HCT116 (cell line): ENCODE results near the gene VRK3. TPM values are rescaled to one million over a fixed set of nuclear protein-coding genes. Genes with fewer than 3 reads are reported as not detected.

Experiments
- ATAC-seq: fragments of 200-7000 bp; cut with Tn5 transposase; 2 replicates; pipeline ENCODE4 v1.9.1; 2020; ENCODE audit warnings: mild to moderate bottlenecking, moderate library complexity
- BruUV-seq: library from RNA; stranded (reverse); fragments of 400-500 nt; replicated peaks from 2 replicates; lab custom pipeline; 2021; lab: Mats Ljungman, UMichigan
- CTCF ChIA-PET: fragments of 300-600 bp; sonication (Branson Sonifier 250); formaldehyde crosslinking; loops from one replicate; lab custom pipeline; 2021; ENCODE audit warnings: antibody characterized with exemption; lab: Charles Lee
- POLR2A ChIA-PET: fragments of 300-600, 350-600 bp; sonication (Branson Sonifier 250); formaldehyde crosslinking; loops from one replicate; lab custom pipeline; 2021; ENCODE audit warnings: antibody characterized with exemption; lab: Charles Lee
- RAD21 ChIA-PET, 2 experiments: fragments of 300-600 bp; sonication (Branson Sonifier 250); formaldehyde crosslinking; loops; one replicate each; lab custom pipeline; 2023; ENCODE audit warnings: low total read pairs in 2 of 2; ENCODE audit not compliant: uncharacterized antibody in 2 of 2, unreplicated experiment in 2 of 2, low non-redundant PET in 1 of 2; lab: Charles Lee
- DNase-seq: peaks from one replicate; pipeline ENCODE4 v3.0.0-alpha.2; 2010; ENCODE audit warnings: low read depth, low spot score
- H2AFZ ChIP-seq: fragments of 200-600 bp; shearing (Covaris generic), sonication (generic); 2 replicates; pipeline ENCODE4 v1.6.1; 2017; ENCODE audit warnings: low read depth, mixed run types, mixed read lengths, antibody characterized with exemption, low read length; ENCODE audit not compliant: poor library complexity, severe bottlenecking
- H3K27ac ChIP-seq: 2 replicates; pipeline ENCODE4 v1.5.1; 2012; ENCODE audit warnings: low read depth, low read length
- H3K27me3 ChIP-seq: fragments of 200-600 bp; sonication (generic); 2 replicates; pipeline ENCODE4 v1.6.1; 2016; ENCODE audit warnings: mixed run types, low read length, mixed read lengths; ENCODE audit not compliant: insufficient read depth
- H3K36me3 ChIP-seq, 2 experiments: fragments of 200-500 bp in 1 of 2; fragments of 200-600 bp in 1 of 2; sonication (Bioruptor generic) in 1 of 2; sonication (generic) in 1 of 2; 2 replicates each; pipeline versions ENCODE4 v1.5.1 to v1.6.1; 2014 to 2016; ENCODE audit warnings: low read length in 2 of 2, inconsistent platforms in 1 of 2, mixed read lengths in 1 of 2, mixed run types in 1 of 2; ENCODE audit not compliant: insufficient read depth in 2 of 2, control insufficient read depth in 1 of 2
- H3K4me1 ChIP-seq, 2 experiments: fragments of 200-600 bp in 1 of 2; sonication (generic) in 1 of 2; 2 replicates each; pipeline versions ENCODE4 v1.5.1 to v1.6.1; 2012 to 2017; ENCODE audit warnings: low read length in 2 of 2, inconsistent platforms in 1 of 2, mild to moderate bottlenecking in 1 of 2, mixed read lengths in 1 of 2, mixed run types in 1 of 2, moderate library complexity in 1 of 2; ENCODE audit not compliant: insufficient read depth in 2 of 2, control insufficient read depth in 1 of 2
- H3K4me2 ChIP-seq: fragments of 200-600 bp; sonication (generic); 2 replicates; pipeline ENCODE4 v1.6.1; 2017; ENCODE audit warnings: mixed run types, low read length, mixed read lengths
- H3K4me3 ChIP-seq, 2 experiments: fragments of 200-600 bp in 1 of 2; sonication (generic) in 1 of 2; replicated peaks in 1 of 2; 2 replicates each; pipeline ENCODE4 v1.5.1; 2011 to 2016; ENCODE audit warnings: low read length in 2 of 2, control low read depth in 1 of 2, low read depth in 1 of 2, mild to moderate bottlenecking in 1 of 2, mixed read lengths in 1 of 2, mixed run types in 1 of 2
- H3K79me2 ChIP-seq: fragments of 200-600 bp; sonication (generic); 2 replicates; pipeline ENCODE4 v1.6.1; 2017; ENCODE audit warnings: mild to moderate bottlenecking, mixed run types, low read length, moderate library complexity, mixed read lengths; ENCODE audit not compliant: insufficient read depth
- H3K9ac ChIP-seq: fragments of 200-600 bp; sonication (generic); 2 replicates; pipeline ENCODE4 v1.6.1; 2016; ENCODE audit warnings: low read length, mixed read lengths
- H3K9me2 ChIP-seq: fragments of 200-600 bp; sonication (generic), shearing (Covaris generic); 2 replicates; pipeline ENCODE4 v1.6.1; 2017; ENCODE audit warnings: mixed run types, mild to moderate bottlenecking, moderate library complexity; ENCODE audit not compliant: insufficient read depth
- H3K9me3 ChIP-seq, 2 experiments: fragments of 200-500 bp in 1 of 2; fragments of 200-600 bp in 1 of 2; sonication (Bioruptor generic) in 1 of 2; sonication (generic) in 1 of 2; 2 replicates each; pipeline ENCODE4 v1.6.1; 2014 to 2017; ENCODE audit warnings: low read length in 2 of 2, mixed read lengths in 2 of 2, inconsistent platforms in 1 of 2, low read depth in 1 of 2, mild to moderate bottlenecking in 1 of 2, mixed run types in 1 of 2, moderate library complexity in 1 of 2; ENCODE audit not compliant: control insufficient read depth in 1 of 2, insufficient read depth in 1 of 2
- H4K20me1 ChIP-seq: fragments of 200-600 bp; sonication (generic), shearing (Covaris generic); 2 replicates; pipeline ENCODE4 v1.6.1; 2017; ENCODE audit warnings: mixed run types, mild to moderate bottlenecking, moderate library complexity; ENCODE audit not compliant: insufficient read depth
- CTCF ChIP-seq, 3 experiments: fragments of 200-600 bp in 1 of 3; sonication (generic) in 1 of 3; IDR thresholded peaks in 2 of 3; conservative IDR thresholded peaks in 1 of 3; 2 replicates each; pipeline ENCODE4 v1.5.1; 2012 to 2017; ENCODE audit warnings: low read depth in 2 of 3, low read length in 2 of 3, antibody characterized with exemption in 1 of 3, borderline replicate concordance in 1 of 3, control low read depth in 1 of 3, mild to moderate bottlenecking in 1 of 3, mixed read lengths in 1 of 3, mixed run types in 1 of 3, moderate library complexity in 1 of 3; ENCODE audit not compliant: insufficient read depth in 1 of 3
- EGR1 ChIP-seq: IDR thresholded peaks from 2 replicates; pipeline ENCODE4 v1.6.1; 2012; ENCODE audit warnings: low read depth
- JUND ChIP-seq: IDR thresholded peaks from 2 replicates; pipeline ENCODE4 v1.6.1; 2012
- MAX ChIP-seq: IDR thresholded peaks from 2 replicates; pipeline ENCODE4 v1.6.1; 2012
- POLR2AphosphoS5 ChIP-seq: IDR thresholded peaks from 2 replicates; pipeline ENCODE4 v1.6.1; 2011; ENCODE audit warnings: mild to moderate bottlenecking, low read depth, low read length, moderate library complexity
- RAD21 ChIP-seq: IDR thresholded peaks from 2 replicates; pipeline ENCODE4 v1.6.1; 2012; ENCODE audit warnings: low read depth, mild to moderate bottlenecking
- SIN3A ChIP-seq: IDR thresholded peaks from 2 replicates; pipeline ENCODE4 v1.6.1; 2012; ENCODE audit warnings: low read depth
- SP1 ChIP-seq: IDR thresholded peaks from 2 replicates; pipeline ENCODE4 v1.6.1; 2012; ENCODE audit warnings: low read depth
- ZBTB33 ChIP-seq: IDR thresholded peaks from 2 replicates; pipeline ENCODE4 v1.6.1; 2011; ENCODE audit warnings: mild to moderate bottlenecking, low read length, moderate library complexity; ENCODE audit not compliant: insufficient replicate concordance; ENCODE audit errors: extremely low read depth
- ZFX ChIP-seq: fragments of 450-650 bp; IDR thresholded peaks from 2 replicates; pipeline ENCODE4 v1.6.1; 2017
- intact Hi-C: fragments of 100-400 bp; cut with micrococcal nuclease; formaldehyde crosslinking; loops from 2 replicates; pipeline ENCODE4 v1.10.0; 2022
- total RNA-seq: library from RNA; stranded (reverse); gene quantifications from one replicate; pipeline ENCODE4 v1.2.1, GENCODE V29; 2021; ENCODE audit not compliant: unreplicated experiment

The VRK3 gene
- total RNA-seq, 1 experiment from 2014 or later: 44.0 TPM

- CTCF ChIA-PET: no interaction called here
- H2AFZ ChIP-seq: no peak overlapping the region
- H3K4me1 ChIP-seq: 0 out of 4 replicates have a peak, but pooled peaks cover 0 to 7% of the 10 kb centered on the region in 2 experiments
- ATAC-seq (no peak), DNase-seq (no peak)
- RAD21 ChIA-PET: no interaction called here
- no peaks in the 10 kb centered on the region for H3K36me3 ChIP-seq
- intact Hi-C loops: no loop called here
- H3K79me2 ChIP-seq: no peaks in the 10 kb centered on the region
- TF ChIP-seq SP1: no peak
- no peak for TF ChIP-seq ZBTB33
- TF ChIP-seq CTCF (IDR thresholded peaks at IDR 0.05 in 2 of 3, conservative IDR thresholded peaks at IDR 0.05 in 1 of 3; ENCODE audit: borderline replicate concordance in 1 of 3, insufficient read depth in 1 of 3, low read depth in 2 of 3, low read length in 2 of 3): no peak
- TF ChIP-seq POLR2AphosphoS5: no peak
- no peak for TF ChIP-seq ZFX
- TF ChIP-seq MAX: no peak
- TF ChIP-seq RAD21: no peak
- no peak for TF ChIP-seq SIN3A
- no peak for TF ChIP-seq JUND
- TF ChIP-seq EGR1: no peak
- H3K27ac ChIP-seq: no peak overlapping the region
- no peaks in the 10 kb centered on the region for H3K9me3 ChIP-seq
- no peaks in the 10 kb centered on the region for H4K20me1 ChIP-seq
- POLR2A ChIA-PET: interaction anchor here (1.3 kb wide), 1 partner anchor 25 kb away, joined by 4 read pairs; the partner anchor contains the start of genes ATF5 and NUP62
- no peaks in the 10 kb centered on the region for H3K27me3 ChIP-seq
- no peak overlapping the region for H3K4me3 ChIP-seq
- H3K9me2 ChIP-seq: no peaks in the 10 kb centered on the region
- H3K9ac ChIP-seq: no peak overlapping the region
- no peak overlapping the region for H3K4me2 ChIP-seq
- no TSS peak for BruUV-seq
These were observed 70.9 kb downstream of the VRK3 start for GRCh38 chr19:49954092-49954829.
